HG02571 (cell line): ENCODE data around the gene KDM5C.
A peak's percentile ranks its signal among the peaks of the same experiment; 100 is the strongest.

ENCODE experiments used
- ATAC-seq: cut with Tn5 transposase; IDR thresholded peaks from one replicate; pipeline ENCODE4 v1.9.1; 2021; ENCODE audit warnings: mild to moderate bottlenecking, moderate library complexity; ENCODE audit not compliant: unreplicated experiment

The KDM5C gene

DNA sequence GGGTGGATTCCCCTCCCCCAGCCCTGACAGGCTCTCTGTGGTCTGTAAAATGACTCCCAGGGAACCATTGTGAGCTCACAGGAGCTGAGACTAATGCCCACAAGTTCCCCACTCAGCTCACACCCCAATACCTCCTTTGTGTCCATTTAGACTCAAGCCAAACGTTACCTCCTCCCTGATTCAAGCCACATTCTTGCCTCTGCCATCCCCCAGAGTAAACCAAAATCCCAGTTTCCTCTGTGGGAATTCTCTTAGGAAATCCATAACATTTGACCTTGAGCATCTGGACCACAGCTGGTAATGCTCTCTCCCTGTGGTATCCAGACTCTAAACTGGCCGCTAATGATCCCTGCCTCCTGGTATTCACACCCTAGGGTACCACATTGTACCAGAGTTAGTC, 26.3 kb upstream of the KDM5C start:
- no peak for ATAC-seq

DNA sequence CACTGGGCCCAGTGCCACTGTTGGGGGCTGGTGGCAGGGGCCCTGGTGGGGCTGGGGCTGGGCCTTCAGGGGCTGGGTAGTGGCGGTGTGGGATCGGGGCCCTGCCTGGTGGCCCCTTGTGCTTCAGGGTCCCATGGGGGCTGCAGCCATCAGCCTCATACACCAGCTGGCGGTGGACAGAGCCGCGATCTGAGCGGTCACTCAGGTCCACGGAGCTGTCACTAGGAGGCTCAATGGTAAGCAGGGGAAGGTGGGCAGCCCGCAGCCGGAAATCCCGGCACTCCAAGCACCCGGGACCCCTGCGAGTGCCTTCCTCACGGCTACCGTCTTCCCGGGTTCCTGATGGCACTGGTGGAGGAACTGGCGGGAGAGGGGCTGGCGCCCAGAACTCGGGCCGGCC, 25.5 kb upstream of the KDM5C start:
- no peak for ATAC-seq

DNA sequence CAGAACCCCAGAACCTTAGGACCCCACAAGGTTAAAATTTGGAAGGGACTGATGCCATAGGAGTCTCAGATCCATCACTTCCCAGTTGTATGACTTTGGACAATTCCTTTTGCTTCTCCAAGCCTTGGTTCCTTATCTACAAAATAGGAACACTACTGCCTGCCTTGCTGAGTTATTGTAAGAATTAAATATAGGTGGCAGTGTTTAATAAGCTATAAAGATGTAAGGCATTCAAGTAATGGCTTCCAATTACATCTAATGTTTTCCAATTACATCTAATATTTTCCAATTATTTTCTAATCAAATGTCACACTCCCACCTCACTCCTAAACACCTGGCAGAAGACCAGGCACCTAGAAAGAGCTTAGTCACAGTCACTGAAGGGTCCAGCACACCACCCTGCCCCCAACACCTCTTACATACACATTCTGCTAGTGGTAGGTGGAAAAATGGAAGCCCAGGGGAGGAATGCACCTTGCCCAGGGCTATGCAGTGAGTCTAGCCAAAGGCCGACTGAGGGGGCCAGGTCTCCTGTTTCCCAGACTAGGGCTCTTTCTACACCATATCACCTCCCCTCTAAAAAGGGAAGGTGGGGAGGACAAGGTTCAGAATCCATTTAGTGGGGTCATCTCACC, 24.5 kb upstream of the KDM5C start:
- no peak for ATAC-seq

DNA sequence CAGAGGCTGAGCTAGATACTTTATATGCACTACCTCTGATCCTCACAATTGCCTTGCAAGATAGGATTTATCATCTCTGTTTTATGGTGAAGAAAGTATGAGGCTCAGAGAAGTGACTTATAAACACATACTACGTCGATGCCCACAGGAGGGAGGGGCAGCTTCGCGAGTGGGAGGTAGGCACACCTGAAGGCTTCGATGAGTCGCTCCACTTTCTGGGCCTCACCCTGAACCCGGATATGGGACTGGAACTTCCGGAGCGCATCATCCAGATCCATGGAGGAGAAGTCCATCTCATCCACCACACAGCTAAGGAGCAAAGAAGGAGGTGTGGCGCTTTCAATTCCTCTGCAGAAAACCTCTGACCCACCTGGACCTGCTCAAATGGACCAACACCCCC, 22.9 kb upstream of the KDM5C start:
- no peak for ATAC-seq

DNA sequence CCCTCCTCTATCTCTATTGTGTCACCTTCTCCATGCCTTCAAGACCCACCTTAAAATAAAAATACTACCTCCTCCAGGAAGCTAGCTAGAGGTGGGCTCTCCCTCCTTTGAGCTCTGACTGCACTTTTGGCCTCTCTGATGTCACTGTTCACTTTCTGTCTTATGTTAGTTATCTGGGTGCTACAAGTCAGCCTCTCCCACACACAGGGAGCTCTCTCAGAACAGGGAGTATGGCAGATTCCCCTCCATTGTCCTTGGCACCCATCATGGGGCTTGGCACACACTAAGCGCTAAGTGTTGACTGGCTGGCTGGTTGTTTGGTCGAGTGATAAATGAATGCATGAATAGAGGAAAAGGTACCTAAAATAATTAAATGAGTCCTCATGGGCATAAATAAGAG, 21.2 kb upstream of the KDM5C start:
- ATAC-seq, result no peak

DNA sequence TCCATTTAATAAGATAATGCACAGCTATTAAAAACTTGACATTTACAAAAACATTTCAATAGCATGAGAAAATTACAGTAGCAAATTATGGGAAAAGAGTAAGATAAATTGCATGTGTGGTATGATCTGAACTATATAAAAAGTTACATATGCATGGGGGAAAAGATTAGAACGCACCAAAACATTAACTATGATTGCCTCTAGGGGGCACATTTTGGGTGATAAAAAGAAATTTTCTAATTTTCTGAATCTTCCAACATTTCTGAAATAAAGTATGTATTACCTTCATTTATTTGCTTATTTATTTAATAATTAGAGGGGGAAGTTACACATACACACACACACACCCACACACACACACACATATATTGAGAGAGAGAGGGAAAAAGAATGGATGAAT, 19.6 kb upstream of the KDM5C start:
- ATAC-seq, result no peak

DNA sequence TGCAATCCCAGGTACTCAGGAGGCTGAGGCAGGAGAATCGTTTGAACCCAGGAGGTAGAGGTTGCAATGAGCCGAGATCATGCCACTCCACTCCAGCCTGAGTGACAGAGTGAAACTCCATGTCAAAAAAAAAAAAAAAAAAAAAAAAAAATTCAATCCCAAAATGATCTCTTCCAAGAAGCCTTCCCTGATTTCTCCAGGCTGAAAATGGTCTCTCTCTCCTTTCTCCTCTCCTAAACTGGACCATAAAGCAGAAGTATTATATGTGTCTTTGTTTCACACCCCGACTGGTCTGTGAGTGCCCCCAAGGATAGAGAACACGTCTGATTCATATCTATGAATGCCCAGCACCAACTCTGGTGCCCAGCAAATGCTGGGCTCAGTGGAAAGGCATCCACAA, 17.3 kb upstream of the KDM5C start:
- ATAC-seq, result no peak

DNA sequence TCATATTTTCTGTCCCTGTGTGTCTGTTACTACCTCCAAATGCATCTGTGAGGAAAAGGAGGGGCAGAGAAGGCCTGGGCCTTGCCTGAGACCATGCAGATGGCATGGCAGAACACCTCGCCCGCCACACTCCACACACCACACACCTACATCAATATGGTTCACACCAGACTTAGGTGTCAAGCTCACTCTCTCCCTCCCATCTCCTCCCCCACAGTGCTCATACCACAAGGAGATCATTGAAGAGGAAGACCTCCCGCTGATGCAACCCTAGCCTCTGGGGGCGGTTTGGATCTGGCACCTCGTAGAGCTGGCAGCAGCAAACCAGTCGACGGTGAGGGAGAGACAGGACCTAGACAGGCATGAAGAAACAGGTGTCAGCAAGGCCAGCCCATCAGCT, 16.6 kb upstream of the KDM5C start:
- ATAC-seq, result no peak

DNA sequence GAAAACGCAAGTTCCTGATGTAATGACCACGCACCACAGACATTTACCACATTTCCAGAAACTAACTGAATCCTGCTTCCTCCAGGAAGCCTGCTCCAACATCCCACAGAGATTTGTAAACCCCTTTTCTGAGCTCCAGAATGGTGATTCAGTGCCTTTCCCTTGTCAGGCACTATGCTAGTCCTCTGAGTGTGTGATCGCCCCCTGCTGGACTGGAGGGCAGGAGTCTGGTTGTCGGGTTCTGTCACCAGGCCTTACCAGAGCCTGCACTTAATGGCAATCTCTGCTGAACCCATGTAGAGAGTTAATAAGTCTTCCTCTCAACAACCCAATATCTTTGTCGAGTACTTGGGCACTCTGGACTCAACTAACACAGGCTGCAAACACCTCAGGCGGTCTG, 14.5 kb upstream of the KDM5C start:
- no peak for ATAC-seq

DNA sequence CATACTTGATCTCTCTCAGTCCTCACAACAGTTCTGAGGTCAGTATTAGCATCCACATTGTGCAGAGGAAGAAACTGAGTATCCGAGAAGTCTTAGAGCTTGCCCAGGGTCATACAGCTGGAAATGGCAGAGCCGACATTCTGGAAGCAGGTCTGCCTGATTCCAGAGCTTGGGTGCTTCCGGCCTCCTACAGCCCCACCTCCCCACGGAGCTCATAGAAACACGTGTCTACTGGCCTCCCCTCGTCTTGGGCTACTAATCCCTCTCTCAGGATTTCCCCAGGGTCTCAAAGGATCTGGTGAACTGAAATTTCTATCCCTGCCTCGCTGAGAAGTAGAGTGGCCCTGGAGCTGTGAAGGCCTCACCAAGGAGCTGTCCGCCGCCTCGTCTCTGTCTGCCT, 12.0 kb upstream of the KDM5C start:
- ATAC-seq, result no peak

DNA sequence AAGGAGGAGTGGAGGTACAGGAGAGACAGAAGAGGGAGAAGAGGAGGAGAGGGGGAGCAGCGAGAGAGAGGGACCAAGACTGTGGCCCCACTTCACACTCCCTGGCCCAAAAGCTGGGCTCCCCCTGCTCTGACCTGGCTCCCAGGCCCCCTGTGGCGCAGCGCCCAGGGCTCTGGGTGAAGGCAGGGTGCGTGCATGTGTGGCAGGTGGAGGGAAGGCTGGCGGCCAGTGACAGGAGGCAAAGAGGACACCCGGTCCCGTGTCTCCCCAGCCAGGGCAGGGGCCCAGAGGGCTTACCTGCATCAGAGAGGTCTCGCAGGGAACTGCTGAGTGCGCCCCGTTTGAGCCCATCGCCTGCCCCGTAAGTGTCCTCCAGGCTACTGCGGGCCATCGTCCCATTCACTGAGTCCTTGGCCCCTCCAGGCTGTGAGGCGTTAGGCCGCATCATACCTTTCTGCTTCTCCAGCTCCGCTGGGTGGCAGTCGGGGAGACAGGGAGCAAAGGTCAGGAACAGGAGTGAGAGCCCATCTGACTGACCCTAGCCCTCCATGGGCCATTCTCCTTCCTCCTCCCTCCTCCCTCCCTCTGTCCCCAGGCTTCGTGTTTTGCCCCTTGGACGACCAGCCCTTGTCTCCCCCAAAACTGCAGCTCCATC, 11.1 kb upstream of the KDM5C start:
- no peak for ATAC-seq

DNA sequence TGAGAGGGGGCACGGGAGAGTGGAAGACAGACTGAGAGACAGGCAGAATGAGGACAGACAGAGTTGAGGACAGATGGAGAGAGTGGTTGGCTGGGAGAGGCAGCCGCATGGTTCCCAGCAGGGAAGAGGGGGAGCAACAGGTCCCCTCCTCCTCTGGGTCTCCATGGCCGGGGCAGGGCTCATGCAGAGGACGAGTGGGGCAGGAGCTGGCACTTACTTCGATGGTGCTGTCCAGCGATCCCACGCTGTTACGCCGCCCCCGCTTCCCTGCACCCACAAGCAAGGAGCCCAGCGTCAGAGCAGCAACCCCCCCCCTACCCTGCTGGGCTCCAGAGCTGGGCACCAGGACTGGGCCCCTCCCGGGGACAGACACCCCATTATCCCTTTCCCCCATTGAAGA, 10.6 kb upstream of the KDM5C start:
- no peak for ATAC-seq

DNA sequence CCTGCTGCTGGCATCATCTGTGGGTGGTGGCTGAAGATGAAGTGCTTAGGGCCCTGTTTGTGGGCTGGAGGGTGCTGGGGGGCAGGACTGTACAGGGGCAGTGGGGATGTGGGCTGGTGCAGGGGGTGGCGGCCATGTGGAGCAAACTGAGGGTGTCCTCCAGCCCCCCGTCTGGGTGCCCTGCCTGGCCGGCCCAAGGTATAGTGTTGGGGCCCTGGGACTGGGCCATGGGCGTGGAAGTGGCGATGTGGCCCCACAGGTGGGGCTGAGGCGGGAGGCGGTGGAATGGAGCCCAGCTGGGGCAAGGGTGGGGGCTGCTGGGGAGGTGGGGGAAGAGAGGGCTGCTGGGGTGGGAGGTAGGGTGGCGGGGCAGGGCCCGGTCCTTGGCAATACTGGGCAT, 9.5 kb upstream of the KDM5C start:
- ATAC-seq, result no peak

DNA sequence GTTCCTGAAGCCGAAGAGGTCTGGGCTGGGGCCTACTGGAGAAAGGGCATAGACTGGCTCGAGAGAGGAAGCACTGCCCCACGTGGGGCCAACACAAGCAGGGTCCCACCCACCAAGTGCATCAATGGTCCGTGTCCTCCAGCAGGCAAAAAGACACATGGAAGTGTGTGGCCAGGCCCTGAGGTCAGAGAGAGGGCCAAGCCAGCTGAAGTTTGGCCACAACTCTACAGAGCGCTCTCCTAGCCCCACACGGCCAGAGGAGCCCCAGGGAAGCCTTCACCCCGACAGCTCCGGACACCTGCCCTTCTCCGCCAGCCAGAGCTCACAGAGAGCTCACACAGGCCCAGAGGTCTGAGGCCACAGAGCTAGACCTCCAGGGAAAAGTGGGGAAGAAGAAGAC, 8.5 kb upstream of the KDM5C start:
- no peak for ATAC-seq

DNA sequence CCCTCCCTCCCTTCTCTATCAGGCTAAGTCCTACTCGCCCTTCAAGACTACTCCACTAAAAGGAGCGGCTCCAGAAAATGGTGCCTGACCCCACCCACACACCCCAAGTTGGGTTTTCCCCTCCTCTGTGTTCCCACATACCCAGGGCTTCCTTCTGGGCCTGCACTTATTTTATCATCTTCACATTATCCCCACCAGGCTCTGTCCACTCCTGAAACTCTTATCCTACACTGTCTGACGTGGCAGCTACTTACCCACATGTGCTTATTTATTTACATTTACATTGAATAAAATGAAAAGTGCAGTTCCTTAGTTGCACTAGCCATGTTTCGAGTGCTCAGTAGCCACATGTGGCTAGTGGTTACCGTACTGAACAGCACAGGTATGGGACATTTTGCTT, 5.1 kb upstream of the KDM5C start:
- no peak for ATAC-seq

DNA sequence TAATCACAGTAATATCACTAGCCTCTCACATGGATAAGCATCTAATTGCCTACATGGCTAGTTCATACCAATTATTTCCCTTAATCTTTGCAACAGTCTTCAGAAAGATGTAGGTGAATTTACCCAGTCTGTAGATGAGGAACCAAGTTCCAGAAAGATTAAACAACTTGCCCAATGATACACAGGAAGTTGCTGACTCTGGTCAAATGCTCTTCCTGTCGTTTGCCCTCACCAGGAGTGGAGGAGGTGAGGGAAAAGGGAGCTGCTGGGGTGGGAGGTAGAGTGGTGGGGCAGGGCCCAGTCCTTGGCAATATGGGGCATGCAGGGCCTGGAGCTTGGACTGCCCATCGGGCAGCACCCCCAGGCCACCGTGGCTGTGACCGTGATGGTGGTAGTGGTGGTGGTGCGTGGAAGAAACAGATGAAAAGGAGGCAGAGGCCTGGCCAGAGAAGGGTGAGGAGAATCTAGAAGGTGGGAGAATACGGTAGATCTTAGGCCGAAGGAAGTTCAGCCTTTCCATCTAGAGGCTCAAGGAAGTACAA, 2.3 kb upstream of the KDM5C start:
- ATAC-seq, result no peak

DNA sequence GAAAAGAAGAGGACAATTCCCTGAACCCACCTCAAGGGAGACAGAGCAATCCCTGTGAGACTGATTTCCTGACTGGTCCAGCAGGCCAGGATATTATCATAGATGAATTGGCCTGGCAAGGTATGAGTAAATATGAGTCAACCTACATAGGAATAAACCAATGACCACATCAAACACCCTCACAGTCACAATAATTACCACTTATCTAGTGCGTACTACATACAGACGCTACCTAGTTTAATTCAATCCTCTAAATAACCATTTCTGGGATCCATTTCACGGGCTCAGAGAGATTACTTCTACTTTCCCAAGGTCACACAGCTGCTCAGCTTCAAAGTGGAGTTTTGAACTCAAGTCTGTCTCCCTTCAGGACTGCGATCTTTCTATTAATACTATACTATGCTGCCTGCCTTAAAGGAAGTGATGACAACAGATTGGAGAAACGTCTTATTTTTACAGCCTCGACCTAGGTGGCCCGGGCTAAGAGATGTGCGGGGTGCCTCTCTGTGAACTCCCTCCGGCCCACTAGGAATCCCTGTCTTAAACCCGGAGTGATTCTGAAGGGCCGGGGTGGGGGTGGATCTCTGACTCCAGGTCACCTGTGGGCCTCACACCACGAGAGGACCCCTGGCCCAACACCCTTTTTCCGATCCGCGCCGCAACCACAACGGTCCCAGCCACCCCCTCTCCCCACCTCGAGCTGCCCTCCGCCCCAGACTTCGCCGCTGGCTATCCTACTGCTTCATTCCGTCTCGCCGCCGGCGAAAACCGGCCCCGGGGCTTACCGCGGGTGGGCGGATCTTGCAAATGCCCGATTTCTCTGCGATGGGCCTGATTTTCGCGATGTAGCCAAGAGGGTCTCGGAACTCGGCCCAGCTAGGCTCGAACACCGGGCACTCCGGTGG, 800 bp downstream of the KDM5C start:
- ATAC-seq, result peak; percentile 6

DNA sequence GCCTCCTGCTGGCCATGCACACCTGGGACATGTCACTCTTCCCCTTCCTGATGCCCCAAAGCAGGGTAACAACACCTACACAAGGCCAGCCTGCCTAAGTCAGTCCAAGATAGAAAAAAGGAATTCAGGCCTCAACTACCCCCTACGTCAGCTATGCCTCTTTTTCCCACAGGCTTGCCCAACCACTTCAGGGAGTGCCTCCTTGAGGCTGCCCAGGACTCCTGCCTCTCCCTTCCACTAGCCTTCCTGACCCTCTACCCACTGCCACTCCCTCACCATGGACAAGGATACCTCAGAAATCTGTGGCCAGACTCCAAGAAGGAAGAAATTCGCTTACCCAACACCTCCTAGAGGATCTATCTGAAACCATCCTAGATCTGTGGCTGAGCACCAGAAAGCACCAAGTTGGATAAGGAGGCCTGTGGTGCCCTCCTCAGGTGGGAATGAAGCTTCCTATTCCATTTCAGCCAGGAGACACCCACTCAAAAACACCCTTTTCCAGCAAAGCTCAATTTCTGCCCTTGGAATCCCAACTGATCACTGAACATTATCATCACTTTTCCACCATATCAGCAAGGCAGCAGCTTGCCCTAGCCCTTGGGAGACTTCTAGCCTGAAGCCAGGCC, 1.8 kb downstream of the KDM5C start:
- no peak for ATAC-seq

DNA sequence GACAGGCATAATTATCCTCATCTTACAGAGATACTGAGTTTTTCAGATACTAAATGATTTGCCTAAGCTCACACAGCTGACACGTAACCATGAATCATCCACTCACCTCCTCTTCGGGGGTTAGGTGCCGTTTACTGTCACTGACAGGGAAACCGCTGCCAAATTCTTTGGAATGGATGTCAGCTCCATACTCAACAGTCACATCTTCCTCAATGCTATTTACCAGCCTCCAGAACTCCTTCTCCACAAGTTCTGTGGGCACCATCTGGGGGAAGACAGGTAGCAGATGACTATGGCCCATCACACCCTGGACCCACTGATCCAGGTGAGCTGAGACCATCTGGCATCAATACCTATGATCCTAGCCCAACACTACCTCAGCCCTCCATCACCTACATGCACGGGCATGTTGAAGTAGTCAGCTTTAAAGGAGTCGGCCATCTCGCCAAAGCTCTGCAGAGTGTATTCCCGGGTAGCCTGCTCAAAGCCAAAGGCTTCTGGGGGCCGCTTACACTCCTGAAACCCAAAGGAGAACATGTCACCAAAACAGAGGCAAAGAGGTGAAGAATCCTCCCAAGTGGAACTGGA, 13.5 kb downstream of the KDM5C start:
- no peak for ATAC-seq

DNA sequence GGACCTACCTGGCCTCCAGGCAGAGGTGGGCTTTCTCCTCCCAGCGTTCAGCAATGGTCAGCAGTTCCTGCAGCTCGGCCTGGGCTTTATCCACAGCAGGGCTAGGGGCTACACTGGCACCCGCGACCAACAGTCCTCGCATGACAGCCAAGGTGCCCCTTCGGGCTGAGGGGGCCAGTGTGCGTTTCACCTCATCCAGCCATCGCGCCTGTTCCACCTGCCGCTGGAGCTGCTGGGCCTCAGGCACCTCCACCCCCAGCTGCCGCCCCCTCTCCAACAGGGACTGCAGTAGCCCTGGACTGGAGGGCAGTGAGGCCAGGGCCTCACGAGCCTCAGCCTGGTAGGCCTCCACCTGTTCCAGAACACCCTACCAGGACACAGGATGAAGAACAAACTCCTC, 28.3 kb downstream of the KDM5C start:
- no peak for ATAC-seq

DNA sequence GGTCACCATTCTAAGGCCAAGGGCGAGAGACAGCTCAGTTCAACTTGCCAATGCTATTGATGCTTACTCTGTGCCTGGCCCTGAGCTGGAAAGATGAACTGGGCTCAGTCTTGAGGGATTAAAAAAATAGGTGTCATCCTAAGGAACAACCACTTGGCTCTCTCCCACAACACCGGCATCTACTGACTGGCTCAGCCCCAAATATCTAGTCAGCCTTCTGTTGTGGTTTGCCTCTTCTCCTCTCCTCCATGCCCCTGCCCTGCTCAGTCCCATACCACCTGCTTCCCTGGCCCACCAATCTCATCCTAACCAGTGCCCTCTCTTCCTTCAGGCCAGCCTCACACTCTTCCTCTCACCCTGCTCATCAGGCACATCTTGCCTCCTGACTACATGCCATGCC, 29.6 kb downstream of the KDM5C start:
- ATAC-seq, result no peak
